G401.6 (cell line): Measurements from ENCODE around the gene SAMSN1.
"Not testable (repeated sequence)": the region's sequence is repeated elsewhere in the genome, so short reads cannot be mapped to it uniquely, and the experiment has no call there.

Experiments used
- FAIRE-seq: peaks from 2 replicates; lab custom pipeline; 2012; peaks lifted over from hg19 to GRCh38; lab: Jason Lieb, UNC

SAMSN1 gene

GRCh38 chr21:14527696-14528652, 18.1 kb downstream of the SAMSN1 start:
- peak; percentile 50 for FAIRE-seq

GRCh38 chr21:14526836-14527695, 19.0 kb downstream of the SAMSN1 start:
- FAIRE-seq: no peak

GRCh38 chr21:14526199-14526598, 19.9 kb downstream of the SAMSN1 start:
- FAIRE-seq: no peak

- FAIRE-seq: no peak
Observed at GRCh38 chr21:14523234-14523633, 22.9 kb downstream of the SAMSN1 start.

GRCh38 chr21:14522736-14523135, 23.4 kb downstream of the SAMSN1 start:
- no peak for FAIRE-seq

GRCh38 chr21:14520535-14520934, 25.6 kb downstream of the SAMSN1 start:
- FAIRE-seq: no peak

GRCh38 chr21:14519000-14519399, 27.1 kb downstream of the SAMSN1 start:
- no peak for FAIRE-seq

- no peak for FAIRE-seq
Observed at GRCh38 chr21:14513804-14514203, 32.3 kb downstream of the SAMSN1 start.

GRCh38 chr21:14506859-14507457, 39.2 kb downstream of the SAMSN1 start:
- not testable (repeated sequence) for FAIRE-seq

- FAIRE-seq: no peak
Observed at GRCh38 chr21:14500873-14501272, 45.2 kb downstream of the SAMSN1 start.

- FAIRE-seq: no peak
Observed at GRCh38 chr21:14499316-14499715, 46.8 kb downstream of the SAMSN1 start.

- no peak for FAIRE-seq
Observed at GRCh38 chr21:14497825-14498224, 48.3 kb downstream of the SAMSN1 start.

GRCh38 chr21:14495075-14495474, 51.0 kb downstream of the SAMSN1 start:
- FAIRE-seq: no peak

- FAIRE-seq: not testable (repeated sequence)
Observed at GRCh38 chr21:14494181-14494580, 51.9 kb downstream of the SAMSN1 start.

- FAIRE-seq: no peak
Observed at GRCh38 chr21:14493731-14494130, 52.4 kb downstream of the SAMSN1 start.

GRCh38 chr21:14492931-14493330, 53.2 kb downstream of the SAMSN1 start:
- no peak for FAIRE-seq

GRCh38 chr21:14491269-14491681, 54.8 kb downstream of the SAMSN1 start:
- FAIRE-seq: no peak

GRCh38 chr21:14488672-14489204, 57.4 kb downstream of the SAMSN1 start:
- no peak for FAIRE-seq

GRCh38 chr21:14487490-14488432, 58.4 kb downstream of the SAMSN1 start:
- no peak for FAIRE-seq

- no peak for FAIRE-seq
Observed at GRCh38 chr21:14486869-14487268, 59.2 kb downstream of the SAMSN1 start.
